H1 (cell line): ENCODE results near the gene HOXB8. TPM values are rescaled to one million over a fixed set of nuclear protein-coding genes. Genes with fewer than 3 reads are reported as not detected.

Source experiments
- CTCF ChIA-PET: fragments of 300-600 bp; sonication (Branson Sonifier 250); formaldehyde crosslinking; loops from one replicate; lab custom pipeline; 2021; ENCODE audit not compliant: partially characterized antibody; lab: Charles Lee
- POLR2A ChIA-PET: fragments of 300-600 bp; sonication (Branson Sonifier 250); formaldehyde crosslinking; loops from one replicate; lab custom pipeline; 2021; ENCODE audit warnings: inconsistent platforms; ENCODE audit not compliant: partially characterized antibody; lab: Charles Lee
- DNase-seq, 2 experiments: peaks; one replicate each; pipeline versions ENCODE4 v3.0.0 to v3.0.0-alpha.2; 2010 to 2022; ENCODE audit warnings: low spot score in 2 of 2, low read depth in 1 of 2, mixed read lengths in 1 of 2
- FAIRE-seq: peaks from 2 replicates; lab custom pipeline; 2011; peaks lifted over from hg19 to GRCh38; lab: Jason Lieb, UNC
- H2AFZ ChIP-seq: 2 replicates; pipeline ENCODE4 v1.8.1; 2012; ENCODE audit warnings: low read length, inconsistent platforms
- H2AK5ac ChIP-seq: 2 replicates; pipeline ENCODE4 v1.6.1; 2013; ENCODE audit warnings: low read depth, low read length
- H2BK120ac ChIP-seq: replicated peaks from 2 replicates; pipeline ENCODE3; 2013; ENCODE audit warnings: low read depth, low read length, inconsistent platforms
- H2BK12ac ChIP-seq: 2 replicates; pipeline ENCODE4 v1.6.1; 2013; ENCODE audit warnings: low read depth, low read length
- H2BK15ac ChIP-seq: 2 replicates; pipeline ENCODE4 v1.6.1; 2013; ENCODE audit warnings: low read length
- H2BK20ac ChIP-seq: 2 replicates; pipeline ENCODE4 v1.6.1; 2013; ENCODE audit warnings: low read length
- H2BK5ac ChIP-seq: 2 replicates; pipeline ENCODE4 v1.6.1; 2013; ENCODE audit warnings: low read depth, low read length
- H3K14ac ChIP-seq: 2 replicates; pipeline ENCODE4 v1.6.1; 2013; ENCODE audit warnings: inconsistent platforms; ENCODE audit not compliant: insufficient read length
- H3K18ac ChIP-seq: 2 replicates; pipeline ENCODE4 v1.6.1; 2013; ENCODE audit warnings: low read length; ENCODE audit errors: extremely low read depth
- H3K23ac ChIP-seq: 2 replicates; pipeline ENCODE4 v1.6.1; 2013; ENCODE audit warnings: inconsistent platforms; ENCODE audit not compliant: insufficient read length
- H3K23me2 ChIP-seq: 2 replicates; pipeline ENCODE4 v1.6.1; 2013; ENCODE audit warnings: low read depth, low read length
- H3K27ac ChIP-seq: 2 replicates; pipeline ENCODE4 v1.6.1; 2011; ENCODE audit warnings: low read depth, low read length, inconsistent platforms
- H3K27me3 ChIP-seq, 4 experiments: replicated peaks in 1 of 4; 1 replicate in 1 of 4; 2 replicates in 3 of 4; pipeline versions ENCODE4 v1.6.1 to v1.8.1; 2011 to 2013; ENCODE audit warnings: low read length in 3 of 4, mild to moderate bottlenecking in 3 of 4, inconsistent platforms in 2 of 4, mixed read lengths in 2 of 4, moderate library complexity in 1 of 4; ENCODE audit not compliant: control insufficient read depth in 3 of 4, insufficient read depth in 3 of 4; ENCODE audit errors: extremely low read depth in 1 of 4
- H3K36me3 ChIP-seq, 4 experiments: 2 replicates each; pipeline versions ENCODE4 v1.6.1 to v1.8.1; 2011 to 2013; ENCODE audit warnings: mild to moderate bottlenecking in 4 of 4, low read length in 3 of 4, moderate library complexity in 2 of 4, control low read depth in 1 of 4, inconsistent platforms in 1 of 4; ENCODE audit not compliant: insufficient read depth in 4 of 4, control insufficient read depth in 2 of 4
- H3K4ac ChIP-seq: replicated peaks from 2 replicates; pipeline ENCODE3; 2013; ENCODE audit warnings: low read length, low read depth, mixed read lengths, inconsistent platforms; ENCODE audit not compliant: insufficient read length
- H3K4me1 ChIP-seq, 4 experiments: replicated peaks in 1 of 4; 1 replicate in 1 of 4; 2 replicates in 3 of 4; pipeline versions ENCODE4 v1.6.1 to v1.8.1; 2011 to 2013; ENCODE audit warnings: low read length in 3 of 4, inconsistent platforms in 2 of 4, mixed read lengths in 1 of 4; ENCODE audit not compliant: insufficient read depth in 4 of 4, control insufficient read depth in 3 of 4
- H3K4me2 ChIP-seq, 2 experiments: 2 replicates each; pipeline versions ENCODE4 v1.6.1 to v1.8.1; 2011 to 2013; ENCODE audit warnings: low read depth in 2 of 2, low read length in 2 of 2, control low read depth in 1 of 2, inconsistent platforms in 1 of 2, mild to moderate bottlenecking in 1 of 2; ENCODE audit not compliant: insufficient read depth in 1 of 2
- H3K4me3 ChIP-seq, 4 experiments: fragments of 200-600, 300-600 bp in 1 of 4; sonication (generic), shearing (Covaris generic), sonication (Bioruptor Twin) in 1 of 4; 2 replicates each; pipeline versions ENCODE4 v1.5.1 to v1.8.1; 2011 to 2016; ENCODE audit warnings: low read length in 4 of 4, low read depth in 3 of 4, control low read depth in 2 of 4, inconsistent platforms in 2 of 4, mild to moderate bottlenecking in 2 of 4, mixed read lengths in 1 of 4, moderate library complexity in 1 of 4; ENCODE audit not compliant: insufficient read depth in 2 of 4; ENCODE audit errors: extremely low read depth in 1 of 4
- H3K56ac ChIP-seq: replicated peaks from 2 replicates; pipeline ENCODE3; 2013; ENCODE audit warnings: low read depth, mild to moderate bottlenecking, mixed read lengths, low read length, inconsistent platforms; ENCODE audit not compliant: insufficient read length
- H3K79me1 ChIP-seq: 2 replicates; pipeline ENCODE4 v1.6.1; 2013; ENCODE audit warnings: low read depth, low read length, control low read depth
- H3K79me2 ChIP-seq, 2 experiments: 2 replicates each; pipeline versions ENCODE4 v1.6.1 to v1.8.1; 2012 to 2013; ENCODE audit warnings: low read length in 2 of 2, mild to moderate bottlenecking in 2 of 2, inconsistent platforms in 1 of 2; ENCODE audit not compliant: insufficient read depth in 2 of 2, control insufficient read depth in 1 of 2
- H3K9ac ChIP-seq, 4 experiments: replicated peaks in 1 of 4; 1 replicate in 1 of 4; 2 replicates in 3 of 4; pipeline versions ENCODE4 v1.6.1 to v1.8.1; 2011 to 2013; ENCODE audit warnings: low read depth in 3 of 4, low read length in 3 of 4, control low read depth in 2 of 4, mild to moderate bottlenecking in 2 of 4, moderate library complexity in 2 of 4, inconsistent platforms in 1 of 4; ENCODE audit errors: extremely low read depth in 1 of 4
- H3K9me3 ChIP-seq, 2 experiments: 2 replicates each; pipeline versions ENCODE4 v1.6.1 to v1.8.1; 2012 to 2013; ENCODE audit warnings: mild to moderate bottlenecking in 2 of 2, moderate library complexity in 2 of 2, control low read depth in 1 of 2, inconsistent platforms in 1 of 2, low read depth in 1 of 2, low read length in 1 of 2, mixed read lengths in 1 of 2; ENCODE audit not compliant: insufficient read depth in 2 of 2
- H4K20me1 ChIP-seq, 2 experiments: replicated peaks in 1 of 2; 2 replicates each; pipeline versions ENCODE3 to v1.8.1; 2011 to 2013; ENCODE audit warnings: inconsistent platforms in 2 of 2, low read length in 2 of 2, mild to moderate bottlenecking in 1 of 2; ENCODE audit not compliant: insufficient read depth in 2 of 2, control insufficient read depth in 1 of 2
- H4K5ac ChIP-seq: 2 replicates; pipeline ENCODE4 v1.6.1; 2013; ENCODE audit warnings: low read length, low read depth, mixed read lengths, inconsistent platforms; ENCODE audit not compliant: insufficient read length
- H4K8ac ChIP-seq: 2 replicates; pipeline ENCODE4 v1.8.0; 2013; ENCODE audit warnings: mild to moderate bottlenecking, moderate library complexity, low read length, inconsistent platforms; ENCODE audit not compliant: insufficient read depth; ENCODE audit errors: extremely low read depth
- H4K91ac ChIP-seq: replicated peaks from 2 replicates; pipeline ENCODE3; 2013; ENCODE audit warnings: low read length, mixed read lengths, inconsistent platforms; ENCODE audit not compliant: insufficient read length
- CBX8 ChIP-seq: fragments of 300-800, 300-1000 bp; sonication (generic); IDR thresholded peaks from 2 replicates; pipeline ENCODE4 v1.7.1; 2016; ENCODE audit warnings: low read depth, low read length, borderline replicate concordance
- HDAC2 ChIP-seq, 2 experiments: fragments of 300-600 bp in 1 of 2; sonication (generic) in 1 of 2; IDR thresholded peaks; 2 replicates each; pipeline ENCODE4 v1.6.1; 2011 to 2012; ENCODE audit warnings: low read depth in 2 of 2, low read length in 2 of 2, mild to moderate bottlenecking in 2 of 2, moderate library complexity in 2 of 2, borderline replicate concordance in 1 of 2, inconsistent platforms in 1 of 2
- RNF2 ChIP-seq: fragments of 200-900, 300-1000 bp; sonication (generic); IDR thresholded peaks from 2 replicates; pipeline ENCODE4 v1.7.1; 2016; ENCODE audit warnings: borderline replicate concordance, low read depth, mild to moderate bottlenecking, antibody characterized with exemption, low read length; ENCODE audit not compliant: poor library complexity, severe bottlenecking; ENCODE audit errors: missing control alignments
- YY1 ChIP-seq: IDR thresholded peaks from 2 replicates; pipeline ENCODE4 v1.6.1; 2011; ENCODE audit warnings: low read depth, mild to moderate bottlenecking, low read length
- WGBS, 2 experiments: shearing (Covaris generic) in 1 of 2; methylation state at CpG; one replicate each; pipeline versions ENCODE4 v1.1.6 to v1.1.7; 2013 to 2015; ENCODE audit warnings: low lambda C conversion rate in 2 of 2, mixed read lengths in 2 of 2, inconsistent platforms in 1 of 2, low coverage in 1 of 2, missing lambda C conversion rate in 1 of 2; ENCODE audit not compliant: insufficient replicate concordance in 2 of 2, insufficient coverage in 1 of 2, insufficient read length in 1 of 2; ENCODE audit errors: extremely low coverage in 1 of 2, missing lambda C conversion rate in 1 of 2; 5-methylcytosine and 5-hydroxymethylcytosine counted together
- polyA plus RNA-seq, 7 experiments: library from polyadenylated mRNA; depleted of rRNA in 3 of 7; stranded (reverse) in 5 of 7; unstranded in 2 of 7; fragments of >200 nt in 5 of 7; fragments of 200-250 nt in 2 of 7; gene quantifications; 1 replicate in 5 of 7; 2 replicates in 1 of 7; 4 replicates in 1 of 7; pipeline versions ENCODE4 v1.2.1 to v1.2.3, GENCODE V29; 2011 to 2013; ENCODE audit warnings: missing spikeins in 2 of 7, mixed read lengths in 2 of 7
- total RNA-seq: library from RNA; stranded (reverse); fragmentation: NEBNext Ultra II Directional; extraction: Animal tissue kit (Norgen Biotek cat#: 25700); gene quantifications from 2 replicates; pipeline ENCODE4 v1.2.1, GENCODE V29; 2021

The HOXB8 gene
- total and polyA plus RNA-seq, 2 of the 8 experiments (the other 6 are each of a cell fraction or from before 2014, with no cell fraction given): not detected

DNA sequence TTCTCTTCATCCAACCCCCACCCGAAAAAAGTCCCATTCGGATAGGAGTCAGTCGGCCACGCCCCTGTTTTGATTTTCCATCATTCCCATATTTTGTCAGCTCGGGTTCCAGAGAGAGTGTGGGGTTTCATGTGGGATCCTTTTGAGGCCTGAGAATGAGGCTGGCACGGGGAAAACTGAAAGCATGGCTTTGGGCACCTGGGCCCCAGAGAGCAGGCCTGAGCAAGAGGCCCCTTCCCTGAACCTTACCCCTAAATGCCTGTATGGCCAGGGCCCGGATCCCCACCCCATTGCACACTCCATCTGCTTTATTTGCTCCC, 32.4 kb downstream of the HOXB8 start:
- no peaks in the 10 kb centered on the region for H3K23me2 ChIP-seq
- H4K91ac ChIP-seq: no peak overlapping the region
- no peak overlapping the region for H2AFZ ChIP-seq
- no peak overlapping the region for H3K23ac ChIP-seq
- no peak overlapping the region for H2BK120ac ChIP-seq
- H2BK5ac ChIP-seq: no peak overlapping the region
- ChIA-PET CTCF (interaction anchor here (0.8 to 2.6 kb wide), 8 partner anchors 18 to 111 kb away, joined by 3 to 9 read pairs (median 6); no protein-coding TSS in a partner anchor), POLR2A (no interaction called here)
- no peaks in the 10 kb centered on the region for H3K79me2 ChIP-seq
- no peak overlapping the region for H2AK5ac ChIP-seq
- no peak overlapping the region for H4K8ac ChIP-seq
- H3K9me3 ChIP-seq: no peaks in the 10 kb centered on the region
- peaks cover 27 to 43% of the 10 kb centered on the region in 2 experiments for H4K20me1 ChIP-seq
- WGBS, 2 experiments: 33% methylated on average over 7 of the region's 7 CpGs; no CpG with 5 or more reads in 1 of the 2 experiments
- no peak overlapping the region for H3K27ac ChIP-seq
- peak; percentile 20 for TF ChIP-seq RNF2
- TF ChIP-seq YY1: no peak
- TF ChIP-seq CBX8: peak; percentile 94
- no peak for TF ChIP-seq HDAC2 (IDR thresholded peaks at IDR 0.05; ENCODE audit: borderline replicate concordance in 1 of 2, low read depth in 2 of 2, low read length in 2 of 2)
- H3K4me2 ChIP-seq: no peak overlapping the region
- no peak overlapping the region for H2BK15ac ChIP-seq
- H3K56ac ChIP-seq: no peak overlapping the region
- no peak overlapping the region for H3K9ac ChIP-seq
- no peak overlapping the region for H3K18ac ChIP-seq
- H2BK20ac ChIP-seq: no peak overlapping the region
- H4K5ac ChIP-seq: no peak overlapping the region
- DNase-seq: no peak
- H3K4me3 ChIP-seq: no peak overlapping the region
- peaks cover 0 to 6% (median 4%) of the 10 kb centered on the region in 4 experiments; a peak in 4 of 7 replicates for H3K4me1 ChIP-seq
- no peak overlapping the region for H3K4ac ChIP-seq
- H3K79me1 ChIP-seq: no peaks in the 10 kb centered on the region
- peaks cover 0 to 15% (median 0%) of the 10 kb centered on the region in 4 experiments; a peak in 1 of 8 replicates for H3K36me3 ChIP-seq
- peaks cover 99 to 100% (median 99%) of the 10 kb centered on the region in 4 experiments for H3K27me3 ChIP-seq
- FAIRE-seq: no peak
- no peak overlapping the region for H3K14ac ChIP-seq
- H2BK12ac ChIP-seq: no peak overlapping the region
